Upper lobe of left lung (tissue), 6 donors: ENCODE data around the gene EXOC6B. TPM values are rescaled to one million over a fixed set of nuclear protein-coding genes. Genes with fewer than 3 reads are reported as not detected.

Source experiments
- ATAC-seq, 2 donors: fragments of 200-7000 bp; cut with Tn5 transposase; one replicate each; pipeline ENCODE4 v1.9.1; 2022; ENCODE audit warnings: mild to moderate bottlenecking in 2 of 2, moderate library complexity in 2 of 2; ENCODE audit not compliant: low FRiP score in 2 of 2
- DNase-seq, 2 donors: peaks; one replicate each; pipeline ENCODE4 v3.0.0-alpha.2; 2019 to 2020
- H3K27ac ChIP-seq, 4 donors: fragments of 200-600 bp; sonication (generic); one replicate each; pipeline ENCODE4 v1.5.1; 2016 to 2019
- H3K27me3 ChIP-seq, 4 donors: fragments of 200-600 bp; sonication (generic); one replicate each; pipeline ENCODE4 v1.5.1; 2017 to 2019
- H3K36me3 ChIP-seq, 4 donors: fragments of 200-600 bp; sonication (generic); one replicate each; pipeline ENCODE4 v1.5.1; 2016 to 2019
- H3K4me1 ChIP-seq, 4 donors: fragments of 200-600 bp; sonication (generic); one replicate each; pipeline ENCODE4 v1.5.1; 2018 to 2019
- H3K4me3 ChIP-seq, 4 donors: fragments of 200-600 bp; sonication (generic); one replicate each; pipeline ENCODE4 v1.5.1; 2017 to 2019; ENCODE audit warnings: mild to moderate bottlenecking in 2 of 4, moderate library complexity in 1 of 4
- H3K9me3 ChIP-seq, 4 donors: fragments of 200-600 bp; sonication (generic); one replicate each; pipeline ENCODE4 v1.5.1; 2018 to 2019
- EP300 ChIP-seq, 4 donors: sonication (generic); formaldehyde crosslinking; IDR thresholded peaks; one replicate each; pipeline ENCODE4 v1.5.1; 2017; ENCODE audit warnings: antibody characterized with exemption in 4 of 4, control low read depth in 2 of 4
- POLR2A ChIP-seq, 4 donors: fragments of 450-650 bp; IDR thresholded peaks; one replicate each; pipeline ENCODE4 v1.5.1; 2016 to 2017; ENCODE audit warnings: antibody characterized with exemption in 4 of 4, mild to moderate bottlenecking in 2 of 4
- POLR2AphosphoS5 ChIP-seq, 2 donors: sonication (generic); formaldehyde crosslinking; IDR thresholded peaks; one replicate each; pipeline ENCODE4 v1.5.1; 2017; ENCODE audit warnings: antibody characterized with exemption in 2 of 2
- WGBS, 2 donors: methylation state at CpG; one replicate each; pipeline ENCODE4 v1.1.5; 2017 to 2018; 5-methylcytosine and 5-hydroxymethylcytosine counted together
- total RNA-seq, 6 donors: library from RNA; depleted of rRNA in 4 of 6; stranded (reverse); fragments of >200 nt in 4 of 6; gene quantifications; one replicate each; pipeline versions ENCODE4 v1.1.0 to v1.2.1, GENCODE V29; 2016 to 2021
- TF ChIP-seq, protein P1 (sequence below), 6 experiments: fragments of 450-650 bp in 4 of 6; fragments of 200-600 bp in 2 of 6; sonication (generic) in 2 of 6; IDR thresholded peaks; one replicate each; pipeline ENCODE4 v1.5.1; 2016 to 2019; ENCODE audit warnings: antibody characterized with exemption in 6 of 6
- donor health status: DM: no; HTN: no; CAD: no; lungs with moderate emphysema.
- donor health status: DM: no; HTN: yes; CAD: no; lungs with severe emphysema.

Gene EXOC6B
- total RNA-seq, 6 donors from 2014 or later = 11.0 to 56.6 (median 24.0) TPM

- no peak overlapping the region for H3K27ac ChIP-seq
- TF ChIP-seq EP300 (IDR thresholded peaks at IDR 0.05) (no peak), POLR2AphosphoS5 (IDR thresholded peaks at IDR 0.05) (no peak), POLR2A (IDR thresholded peaks at IDR 0.05) (no peak)
- TF ChIP-seq, protein P1, sequence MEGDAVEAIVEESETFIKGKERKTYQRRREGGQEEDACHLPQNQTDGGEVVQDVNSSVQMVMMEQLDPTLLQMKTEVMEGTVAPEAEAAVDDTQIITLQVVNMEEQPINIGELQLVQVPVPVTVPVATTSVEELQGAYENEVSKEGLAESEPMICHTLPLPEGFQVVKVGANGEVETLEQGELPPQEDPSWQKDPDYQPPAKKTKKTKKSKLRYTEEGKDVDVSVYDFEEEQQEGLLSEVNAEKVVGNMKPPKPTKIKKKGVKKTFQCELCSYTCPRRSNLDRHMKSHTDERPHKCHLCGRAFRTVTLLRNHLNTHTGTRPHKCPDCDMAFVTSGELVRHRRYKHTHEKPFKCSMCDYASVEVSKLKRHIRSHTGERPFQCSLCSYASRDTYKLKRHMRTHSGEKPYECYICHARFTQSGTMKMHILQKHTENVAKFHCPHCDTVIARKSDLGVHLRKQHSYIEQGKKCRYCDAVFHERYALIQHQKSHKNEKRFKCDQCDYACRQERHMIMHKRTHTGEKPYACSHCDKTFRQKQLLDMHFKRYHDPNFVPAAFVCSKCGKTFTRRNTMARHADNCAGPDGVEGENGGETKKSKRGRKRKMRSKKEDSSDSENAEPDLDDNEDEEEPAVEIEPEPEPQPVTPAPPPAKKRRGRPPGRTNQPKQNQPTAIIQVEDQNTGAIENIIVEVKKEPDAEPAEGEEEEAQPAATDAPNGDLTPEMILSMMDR (IDR thresholded peaks at IDR 0.05) = no peak
- H3K4me3 ChIP-seq = no peak overlapping the region
- H3K36me3 ChIP-seq = no peaks in the 10 kb centered on the region
- peaks cover 7 to 20% (median 17%) of the 10 kb centered on the region in 4 donors for H3K4me1 ChIP-seq
- no peak for DNase-seq
- no peaks in the 10 kb centered on the region for H3K27me3 ChIP-seq
- no peak for ATAC-seq
- no peaks in the 10 kb centered on the region for H3K9me3 ChIP-seq
Observed at GRCh38 chr2:72821983-72822382, 3.9 kb downstream of the EXOC6B start.

- H3K36me3 ChIP-seq = no peaks in the 10 kb centered on the region
- DNase-seq (no peak), ATAC-seq (no peak)
- no peaks in the 10 kb centered on the region for H3K27me3 ChIP-seq
- no peaks in the 10 kb centered on the region for H3K9me3 ChIP-seq
- TF ChIP-seq, protein P1 (IDR thresholded peaks at IDR 0.05) = no peak
- TF ChIP-seq EP300 (IDR thresholded peaks at IDR 0.05) = no peak
- TF ChIP-seq POLR2AphosphoS5 (IDR thresholded peaks at IDR 0.05) = no peak
- no peak for TF ChIP-seq POLR2A (IDR thresholded peaks at IDR 0.05)
- no peak overlapping the region for H3K27ac ChIP-seq
- WGBS, 2 donors = 89 to 95% methylated on average over 3 of the region's 3 CpGs
- H3K4me3 ChIP-seq = no peak overlapping the region
- H3K4me1 ChIP-seq = peaks cover 7 to 20% (median 17%) of the 10 kb centered on the region in 4 donors
Observed at GRCh38 chr2:72821118-72821517, 4.7 kb downstream of the EXOC6B start.

GRCh38 chr2:72819501-72819900 lies 6.3 kb downstream of the EXOC6B start:
- Histone ChIP-seq H3K36me3 (no peaks in the 10 kb centered on the region), H3K27me3 (no peaks in the 10 kb centered on the region), H3K4me3 (no peak overlapping the region), H3K27ac (no peak overlapping the region), H3K9me3 (no peaks in the 10 kb centered on the region), H3K4me1 (peaks cover 1 to 13% (median 9%) of the 10 kb centered on the region in 4 donors)
- TF ChIP-seq EP300 (IDR thresholded peaks at IDR 0.05) = no peak
- TF ChIP-seq POLR2A (IDR thresholded peaks at IDR 0.05) = no peak
- TF ChIP-seq POLR2AphosphoS5 (IDR thresholded peaks at IDR 0.05) = no peak
- TF ChIP-seq, protein P1 (IDR thresholded peaks at IDR 0.05) = no peak
- DNase-seq = no peak
- ATAC-seq = no peak

- H3K36me3 ChIP-seq = no peaks in the 10 kb centered on the region
- no peaks in the 10 kb centered on the region for H3K9me3 ChIP-seq
- no peak overlapping the region for H3K4me3 ChIP-seq
- H3K4me1 ChIP-seq = no peaks in the 10 kb centered on the region
- ATAC-seq = no peak
- H3K27ac ChIP-seq = no peak overlapping the region
- no peak for DNase-seq
- TF ChIP-seq POLR2A (IDR thresholded peaks at IDR 0.05) = no peak
- no peak for TF ChIP-seq POLR2AphosphoS5 (IDR thresholded peaks at IDR 0.05)
- TF ChIP-seq, protein P1 (IDR thresholded peaks at IDR 0.05) = no peak
- TF ChIP-seq EP300 (IDR thresholded peaks at IDR 0.05) = no peak
- 90 to 94% methylated on average over 13 of the region's 13 CpGs for WGBS, 2 donors
- H3K27me3 ChIP-seq = no peaks in the 10 kb centered on the region
Observed at GRCh38 chr2:72815655-72816278, 10.1 kb downstream of the EXOC6B start.

- DNase-seq (no peak), ATAC-seq (no peak)
- H3K27me3 ChIP-seq = no peaks in the 10 kb centered on the region
- no peaks in the 10 kb centered on the region for H3K4me1 ChIP-seq
- no peak for TF ChIP-seq POLR2A (IDR thresholded peaks at IDR 0.05)
- TF ChIP-seq EP300 (IDR thresholded peaks at IDR 0.05) = no peak
- no peak for TF ChIP-seq POLR2AphosphoS5 (IDR thresholded peaks at IDR 0.05)
- TF ChIP-seq, protein P1 (IDR thresholded peaks at IDR 0.05) = no peak
- peaks cover 0 to 5% (median 1%) of the 10 kb centered on the region in 4 donors for H3K9me3 ChIP-seq
- H3K27ac ChIP-seq = no peak overlapping the region
- H3K4me3 ChIP-seq = no peak overlapping the region
- WGBS, 2 donors = 52 to 58% methylated on average over 2 of the region's 2 CpGs
- H3K36me3 ChIP-seq = no peaks in the 10 kb centered on the region
Observed at GRCh38 chr2:72813841-72814240, 12.0 kb downstream of the EXOC6B start.
